Measurements from ENCODE around the gene GPC4. TPM values are rescaled to one million over a fixed set of nuclear protein-coding genes. Genes with fewer than 3 reads are reported as not detected.

The GPC4 gene
- total and polyA plus RNA-seq, 7 donors = 7.3 to 22.0 (median 12.3) TPM

DNA sequence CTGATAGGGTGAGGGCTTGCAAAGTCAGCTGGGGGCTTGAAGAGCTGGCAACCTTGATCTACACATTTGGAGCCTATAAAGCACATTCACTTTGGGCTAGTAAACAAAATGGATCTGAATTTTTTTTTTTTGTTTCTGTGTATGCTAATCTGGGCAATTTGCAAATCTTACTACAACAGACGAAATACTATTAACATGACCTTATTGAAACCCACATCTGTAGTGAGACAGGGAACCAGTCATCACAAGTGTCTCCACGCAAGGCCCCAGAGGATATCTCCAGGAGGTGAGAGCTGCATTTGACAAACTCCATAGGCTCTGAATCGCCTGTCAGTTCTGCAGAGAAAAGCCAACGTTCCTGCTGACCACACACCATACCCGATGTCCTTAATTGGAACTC, 164.1 kb downstream of the GPC4 start:
- WGBS, 3 donors = 68 to 84% (median 80%) methylated on average over 5 of the region's 5 CpGs
- intact Hi-C loops (cut with DNase I) = no loop called here
- no peak for DNase-seq
- Histone ChIP-seq H3K36me3 (ENCODE audit: insufficient read depth in 1 of 2, low read depth in 1 of 2) (no peaks in the 10 kb centered on the region), H3K9me3 (peaks cover 10% of the 10 kb centered on the region), H3K4me1 (no peaks in the 10 kb centered on the region), H3K27me3 (ENCODE audit: insufficient read depth in 3 of 3, low read length in 2 of 3) (peaks cover 0 to 6% (median 0%) of the 10 kb centered on the region in 3 donors), H3K4me3 (no peak overlapping the region), H3K27ac (no peak overlapping the region)
- ATAC-seq = no peak
- TF ChIP-seq, protein P1, sequence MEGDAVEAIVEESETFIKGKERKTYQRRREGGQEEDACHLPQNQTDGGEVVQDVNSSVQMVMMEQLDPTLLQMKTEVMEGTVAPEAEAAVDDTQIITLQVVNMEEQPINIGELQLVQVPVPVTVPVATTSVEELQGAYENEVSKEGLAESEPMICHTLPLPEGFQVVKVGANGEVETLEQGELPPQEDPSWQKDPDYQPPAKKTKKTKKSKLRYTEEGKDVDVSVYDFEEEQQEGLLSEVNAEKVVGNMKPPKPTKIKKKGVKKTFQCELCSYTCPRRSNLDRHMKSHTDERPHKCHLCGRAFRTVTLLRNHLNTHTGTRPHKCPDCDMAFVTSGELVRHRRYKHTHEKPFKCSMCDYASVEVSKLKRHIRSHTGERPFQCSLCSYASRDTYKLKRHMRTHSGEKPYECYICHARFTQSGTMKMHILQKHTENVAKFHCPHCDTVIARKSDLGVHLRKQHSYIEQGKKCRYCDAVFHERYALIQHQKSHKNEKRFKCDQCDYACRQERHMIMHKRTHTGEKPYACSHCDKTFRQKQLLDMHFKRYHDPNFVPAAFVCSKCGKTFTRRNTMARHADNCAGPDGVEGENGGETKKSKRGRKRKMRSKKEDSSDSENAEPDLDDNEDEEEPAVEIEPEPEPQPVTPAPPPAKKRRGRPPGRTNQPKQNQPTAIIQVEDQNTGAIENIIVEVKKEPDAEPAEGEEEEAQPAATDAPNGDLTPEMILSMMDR (IDR thresholded peaks at IDR 0.05) = no peak

DNA sequence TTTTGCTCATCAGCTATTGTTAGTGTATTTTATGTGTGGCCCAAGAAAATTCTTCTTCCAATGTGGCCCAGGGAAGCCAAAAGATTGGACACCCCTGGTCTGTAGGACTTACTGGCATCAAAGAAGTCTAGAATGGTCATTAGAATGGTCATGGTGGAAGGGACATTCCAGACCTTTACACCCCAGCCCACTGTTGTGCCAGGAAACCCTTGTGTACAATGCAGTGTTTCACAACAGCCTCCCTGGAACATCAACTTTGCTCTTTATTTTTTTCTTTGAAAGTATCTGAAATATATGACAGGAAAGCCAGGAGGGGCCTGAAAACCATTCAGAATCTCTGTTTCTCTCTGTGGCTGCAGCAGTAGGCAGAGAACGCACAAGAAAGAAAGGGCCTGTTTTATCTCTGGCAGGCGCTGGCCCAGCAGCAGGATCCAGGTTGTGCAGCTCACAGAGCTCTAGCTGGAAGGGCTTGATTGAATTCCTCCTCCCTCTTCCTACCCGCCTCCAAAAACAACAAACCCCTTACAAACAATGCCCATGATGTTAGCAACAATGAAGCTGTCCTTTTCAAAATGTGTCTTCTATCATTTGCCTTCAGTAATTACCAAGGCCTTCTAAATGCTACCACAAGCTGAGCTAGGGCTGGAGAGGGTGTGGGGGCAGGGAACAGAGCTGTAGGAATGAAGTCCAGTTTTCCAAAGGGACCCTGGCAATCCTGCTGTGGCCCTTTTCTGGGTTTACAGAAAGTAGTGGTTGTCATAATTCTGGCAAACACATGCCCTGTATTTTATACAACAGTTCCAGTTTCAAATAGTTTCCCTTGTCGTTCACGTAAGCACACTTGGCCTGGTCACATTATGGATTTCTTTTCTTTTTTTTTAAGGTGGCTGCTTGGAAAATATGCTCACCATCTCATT, 164.8 kb downstream of the GPC4 start:
- Histone ChIP-seq H3K36me3 (ENCODE audit: insufficient read depth in 1 of 2, low read depth in 1 of 2) (no peaks in the 10 kb centered on the region), H3K27me3 (ENCODE audit: insufficient read depth in 3 of 3, low read length in 2 of 3) (peaks cover 0 to 6% (median 0%) of the 10 kb centered on the region in 3 donors), H3K27ac (no peak overlapping the region), H3K4me1 (no peaks in the 10 kb centered on the region), H3K4me3 (no peak overlapping the region), H3K9me3 (peaks cover 11% of the 10 kb centered on the region)
- TF ChIP-seq, protein P1 (IDR thresholded peaks at IDR 0.05) = no peak
- 77 to 91% (median 90%) methylated on average over 5 of the region's 5 CpGs for WGBS, 3 donors
- DNase-seq (no peak), ATAC-seq (no peak)
- intact Hi-C loops (cut with DNase I) = no loop called here

Other genes with a start within 250 kb of the GPC4 start
- not detected for gene TFDP3, start 197.1 kb downstream of the GPC4 start, total RNA-seq
- gene TFDP3, start 197.1 kb downstream of the GPC4 start, polyA plus RNA-seq = not detected

Measured in psoas muscle (tissue), 8 donors.